Smooth muscle cell (in vitro differentiated cells): Measurements from ENCODE around the gene EIF4E2. TPM values are rescaled to one million over a fixed set of nuclear protein-coding genes. Genes with fewer than 3 reads are reported as not detected.

Experiments
- DNase-seq: peaks from one replicate; lab custom pipeline; 2025; ENCODE audit not compliant: unreplicated experiment; lab: John Stamatoyannopoulos, UW
- H2AFZ ChIP-seq: fragments of 200-600 bp; sonication (generic); 2 replicates; pipeline ENCODE4 v1.6.0; 2016; ENCODE audit warnings: antibody characterized with exemption, low read depth, mild to moderate bottlenecking
- H3F3A ChIP-seq: fragments of 200-600 bp; sonication (generic); 2 replicates; pipeline ENCODE4 v1.6.0; 2017; ENCODE audit warnings: antibody characterized with exemption, low read depth
- H3K27ac ChIP-seq: fragments of 200-600 bp; sonication (generic); 2 replicates; pipeline ENCODE4 v1.5.1; 2016; ENCODE audit warnings: low read depth, mild to moderate bottlenecking
- H3K27me3 ChIP-seq: fragments of 200-600 bp; sonication (generic); 2 replicates; pipeline ENCODE4 v1.6.1; 2016; ENCODE audit warnings: low read depth, mild to moderate bottlenecking
- H3K36me3 ChIP-seq: fragments of 200-600 bp; sonication (generic); 2 replicates; pipeline ENCODE4 v1.5.1; 2016; ENCODE audit warnings: low read depth
- H3K4me1 ChIP-seq: fragments of 200-600 bp; sonication (generic); 2 replicates; pipeline ENCODE4 v1.5.1; 2016; ENCODE audit warnings: low read depth
- H3K4me2 ChIP-seq: fragments of 200-600 bp; sonication (generic); 2 replicates; pipeline ENCODE4 v1.6.0; 2016; ENCODE audit warnings: mild to moderate bottlenecking
- H3K4me3 ChIP-seq: fragments of 200-600 bp; sonication (generic); 2 replicates; pipeline ENCODE4 v1.5.1; 2016; ENCODE audit warnings: mild to moderate bottlenecking
- H3K79me2 ChIP-seq: fragments of 200-600 bp; sonication (generic); 2 replicates; pipeline ENCODE4 v1.6.0; 2016; ENCODE audit warnings: low read depth, mild to moderate bottlenecking
- H3K9ac ChIP-seq: fragments of 200-600 bp; sonication (generic); 2 replicates; pipeline ENCODE4 v1.6.0; 2016; ENCODE audit warnings: low read depth
- H3K9me3 ChIP-seq: fragments of 200-600 bp; sonication (generic); replicated peaks from 2 replicates; pipeline ENCODE4 v1.5.1; 2016; ENCODE audit warnings: low read depth
- H4K20me1 ChIP-seq: fragments of 200-600 bp; sonication (generic); 2 replicates; pipeline ENCODE4 v1.6.0; 2016; ENCODE audit warnings: low read depth
- CTCF ChIP-seq: fragments of 200-600 bp; sonication (generic); IDR thresholded peaks from 2 replicates; pipeline ENCODE4 v1.5.1; 2017; ENCODE audit warnings: borderline replicate concordance, mild to moderate bottlenecking, antibody characterized with exemption; ENCODE audit not compliant: insufficient read depth, poor library complexity, severe bottlenecking
- WGBS: methylation state at CpG from one replicate; pipeline ENCODE4 v1.1.7; 2016; ENCODE audit warnings: low lambda C conversion rate; 5-methylcytosine and 5-hydroxymethylcytosine counted together
- polyA plus RNA-seq: library from polyadenylated mRNA; unstranded; fragments of >200 nt; fragmentation: Nextera tagmentation; extraction: Ambion mirVana; gene quantifications from 2 replicates; pipeline ENCODE4 v1.2.1, GENCODE V29; 2016
- total RNA-seq: library from RNA; depleted of rRNA; stranded (reverse); fragments of >200 nt; gene quantifications from 2 replicates; pipeline ENCODE4 v1.2.3, GENCODE V29; 2014

EIF4E2 gene
- total and polyA plus RNA-seq, 2 experiments from 2014 or later: 83.1 to 189 TPM

- Histone ChIP-seq H3K79me2 (no peaks in the 10 kb centered on the region), H2AFZ (no peak overlapping the region), H3K9ac (no peak overlapping the region), H3K27ac (no peak overlapping the region), H3K4me1 (no peaks in the 10 kb centered on the region), H3K36me3 (no peaks in the 10 kb centered on the region), H3F3A (no peaks in the 10 kb centered on the region), H3K9me3 (no peaks in the 10 kb centered on the region), H3K4me2 (no peak overlapping the region), H4K20me1 (no peaks in the 10 kb centered on the region), H3K27me3 (no peaks in the 10 kb centered on the region), H3K4me3 (no peak overlapping the region)
- WGBS: 95% methylated on average over 8 of the region's 8 CpGs
- no peak for TF ChIP-seq CTCF
- no peak for DNase-seq
These were observed 37.5 kb downstream of the EIF4E2 start for GRCh38 chr2:232588031-232588430.

- Histone ChIP-seq H3K36me3 (no peaks in the 10 kb centered on the region), H3K27me3 (no peaks in the 10 kb centered on the region), H3K4me2 (no peak overlapping the region), H3K4me1 (no peaks in the 10 kb centered on the region), H3K27ac (no peak overlapping the region), H4K20me1 (no peaks in the 10 kb centered on the region), H3K79me2 (no peaks in the 10 kb centered on the region), H3K9ac (no peak overlapping the region), H3K4me3 (no peak overlapping the region), H3F3A (no peaks in the 10 kb centered on the region), H3K9me3 (no peaks in the 10 kb centered on the region), H2AFZ (no peak overlapping the region)
- DNase-seq: no peak
- no peak for TF ChIP-seq CTCF
- WGBS: 88% methylated on average over 18 of the region's 18 CpGs
These were observed 38.4 kb downstream of the EIF4E2 start for GRCh38 chr2:232588680-232589585.

- Histone ChIP-seq H4K20me1 (no peaks in the 10 kb centered on the region), H3K4me1 (no peaks in the 10 kb centered on the region), H3K9me3 (no peaks in the 10 kb centered on the region), H3K4me3 (no peak overlapping the region), H3K27ac (peak overlapping the region; percentile 92), H3F3A (no peaks in the 10 kb centered on the region), H3K9ac (peak overlapping the region; percentile 60), H3K79me2 (no peaks in the 10 kb centered on the region), H3K27me3 (no peaks in the 10 kb centered on the region), H3K4me2 (peak overlapping the region; percentile 1), H2AFZ (no peak overlapping the region), H3K36me3 (no peaks in the 10 kb centered on the region)
- no peak for TF ChIP-seq CTCF
- WGBS: 78% methylated on average over 3 of the region's 3 CpGs
- DNase-seq: no peak
These were observed 42.4 kb downstream of the EIF4E2 start for GRCh38 chr2:232592772-232593395.
